Lower lobe of right lung (tissue), 2 donors: Measurements from ENCODE around the gene KCNB1. TPM values are rescaled to one million over a fixed set of nuclear protein-coding genes. Genes with fewer than 3 reads are reported as not detected.

ENCODE experiments used
- ATAC-seq, 2 donors: fragments of 200-7000 bp; cut with Tn5 transposase; one replicate each; pipeline ENCODE4 v1.9.1; 2020 to 2022; ENCODE audit warnings: mild to moderate bottlenecking in 2 of 2, moderate library complexity in 2 of 2
- DNase-seq: peaks from one replicate; pipeline ENCODE4 v3.0.0-alpha.2; 2020
- H3K27ac ChIP-seq: fragments of 200-600 bp; one replicate; pipeline ENCODE4 v1.8.0; 2022
- H3K27me3 ChIP-seq: fragments of 200-600 bp; one replicate; pipeline ENCODE4 v1.8.0; 2022; ENCODE audit warnings: low read depth
- H3K36me3 ChIP-seq: fragments of 200-600 bp; one replicate; pipeline ENCODE4 v1.8.0; 2022; ENCODE audit warnings: mild to moderate bottlenecking
- H3K4me1 ChIP-seq: fragments of 200-600 bp; one replicate; pipeline ENCODE4 v1.8.0; 2022
- H3K4me3 ChIP-seq: fragments of 200-600 bp; one replicate; pipeline ENCODE4 v1.8.0; 2022; ENCODE audit warnings: mild to moderate bottlenecking
- H3K9me3 ChIP-seq: fragments of 200-600 bp; one replicate; pipeline ENCODE4 v1.8.0; 2022
- intact Hi-C: fragments of 100-400 bp; cut with DNase I; formaldehyde crosslinking; loops from one replicate; pipeline ENCODE4 v1.11.0; 2022
- total RNA-seq: library from RNA; stranded (reverse); fragmentation: NEBNext Ultra II Directional; extraction: Animal tissue kit (Norgen Biotek cat#: 25700); gene quantifications from one replicate; pipeline ENCODE4 v1.2.1, GENCODE V29; 2021
- TF ChIP-seq, protein P1 (sequence below): fragments of 200-600 bp; IDR thresholded peaks from one replicate; pipeline ENCODE4 v1.8.0; 2022; ENCODE audit warnings: antibody characterized with exemption, mild to moderate bottlenecking
- donor health status: DM: no; HTN: yes; CAD: no; lungs with severe emphysema.

KCNB1 gene
- total RNA-seq, 1 donor from 2014 or later, result 0.53 TPM

DNA sequence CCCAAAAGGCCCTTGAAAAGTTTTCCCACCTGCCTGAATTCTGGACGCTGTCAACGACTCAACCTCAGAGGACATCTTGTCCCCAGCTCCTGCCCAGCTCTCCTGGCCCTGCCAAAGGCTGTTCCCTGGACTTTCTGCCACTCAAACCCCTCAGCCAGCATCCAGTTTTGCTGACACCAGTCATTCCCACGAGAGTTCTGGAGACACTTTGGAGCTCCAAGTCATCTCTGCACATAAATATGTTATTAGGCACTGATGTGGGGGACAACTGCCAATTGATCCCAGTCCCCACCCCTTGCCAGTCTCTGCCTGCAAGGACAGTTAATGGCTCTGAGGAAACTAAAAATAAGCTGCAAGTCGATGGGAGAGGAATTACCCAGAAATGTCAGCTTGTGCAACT, 38.9 kb upstream of the KCNB1 start:
- intact Hi-C loops, result no loop called here
- ATAC-seq, result no peak

DNA sequence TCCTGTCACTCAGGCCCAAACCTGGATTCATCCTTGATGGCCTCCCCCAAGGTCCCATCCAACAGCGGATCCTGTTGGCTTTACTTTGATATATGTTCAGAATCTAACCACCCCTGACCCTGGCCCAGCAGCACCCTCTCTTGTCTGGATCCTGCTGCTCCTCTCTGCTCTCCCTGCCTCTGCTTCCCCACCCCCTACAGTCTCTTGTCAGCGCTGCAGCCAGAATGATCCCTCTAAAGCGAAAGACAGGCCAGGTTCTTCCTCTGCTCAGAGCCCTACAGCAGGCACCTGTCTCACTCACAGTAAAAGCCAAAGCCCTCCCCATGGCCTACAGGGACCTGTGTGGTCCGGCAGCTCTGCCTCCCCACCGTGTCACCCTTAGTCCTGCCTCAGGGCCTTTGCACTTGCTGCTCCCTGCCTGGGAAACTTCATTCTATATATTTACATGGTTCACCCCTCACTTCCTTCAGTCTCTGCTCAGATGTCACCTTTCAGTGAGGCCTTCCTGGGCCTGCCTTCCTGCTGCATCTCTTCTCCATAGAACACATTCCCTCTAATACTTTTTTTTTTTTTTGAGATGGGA, 37.4 kb upstream of the KCNB1 start:
- Histone ChIP-seq H3K9me3 (no peaks in the 10 kb centered on the region), H3K36me3 (peaks cover 6% of the 10 kb centered on the region), H3K4me3 (no peak overlapping the region), H3K27ac (no peak overlapping the region), H3K4me1 (no peaks in the 10 kb centered on the region), H3K27me3 (no peaks in the 10 kb centered on the region)
- intact Hi-C loops, result no loop called here
- DNase-seq (no peak), ATAC-seq (no peak)
- TF ChIP-seq, protein P1, sequence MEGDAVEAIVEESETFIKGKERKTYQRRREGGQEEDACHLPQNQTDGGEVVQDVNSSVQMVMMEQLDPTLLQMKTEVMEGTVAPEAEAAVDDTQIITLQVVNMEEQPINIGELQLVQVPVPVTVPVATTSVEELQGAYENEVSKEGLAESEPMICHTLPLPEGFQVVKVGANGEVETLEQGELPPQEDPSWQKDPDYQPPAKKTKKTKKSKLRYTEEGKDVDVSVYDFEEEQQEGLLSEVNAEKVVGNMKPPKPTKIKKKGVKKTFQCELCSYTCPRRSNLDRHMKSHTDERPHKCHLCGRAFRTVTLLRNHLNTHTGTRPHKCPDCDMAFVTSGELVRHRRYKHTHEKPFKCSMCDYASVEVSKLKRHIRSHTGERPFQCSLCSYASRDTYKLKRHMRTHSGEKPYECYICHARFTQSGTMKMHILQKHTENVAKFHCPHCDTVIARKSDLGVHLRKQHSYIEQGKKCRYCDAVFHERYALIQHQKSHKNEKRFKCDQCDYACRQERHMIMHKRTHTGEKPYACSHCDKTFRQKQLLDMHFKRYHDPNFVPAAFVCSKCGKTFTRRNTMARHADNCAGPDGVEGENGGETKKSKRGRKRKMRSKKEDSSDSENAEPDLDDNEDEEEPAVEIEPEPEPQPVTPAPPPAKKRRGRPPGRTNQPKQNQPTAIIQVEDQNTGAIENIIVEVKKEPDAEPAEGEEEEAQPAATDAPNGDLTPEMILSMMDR, result no peak

More for the DNA sequence above, 38.9 kb upstream of the KCNB1 start:
- peaks cover 6% of the 10 kb centered on the region for H3K36me3 ChIP-seq
- no peaks in the 10 kb centered on the region for H3K4me1 ChIP-seq
- TF ChIP-seq, protein P1, result no peak
- no peak overlapping the region for H3K4me3 ChIP-seq
- DNase-seq, result no peak
- no peak overlapping the region for H3K27ac ChIP-seq
- H3K27me3 ChIP-seq, result no peaks in the 10 kb centered on the region
- no peaks in the 10 kb centered on the region for H3K9me3 ChIP-seq

DNA sequence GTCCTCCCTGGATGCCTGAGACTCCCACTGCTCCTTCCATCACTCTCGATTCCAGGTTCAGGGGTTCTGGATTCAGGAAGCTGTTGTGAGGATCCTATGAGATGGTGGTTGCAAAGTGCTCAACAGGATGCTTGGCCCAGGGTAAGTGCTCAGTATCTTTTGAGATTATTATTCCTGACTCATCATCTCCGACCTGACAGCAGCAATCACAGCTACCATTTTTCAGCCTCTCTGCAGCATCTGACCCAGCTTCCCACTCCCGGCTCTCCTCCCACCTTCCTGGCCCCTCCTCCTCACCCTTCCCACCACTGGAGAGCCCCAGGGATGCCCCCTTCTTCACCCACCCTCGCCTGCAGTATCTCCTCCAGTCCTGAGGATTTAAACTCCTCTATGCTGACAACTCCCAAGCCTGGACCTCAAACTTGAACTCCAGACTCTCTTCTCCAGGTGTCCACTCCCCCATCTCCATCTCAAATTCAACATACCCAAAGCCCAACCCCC, 36.8 kb upstream of the KCNB1 start:
- DNase-seq, result no peak

DNA sequence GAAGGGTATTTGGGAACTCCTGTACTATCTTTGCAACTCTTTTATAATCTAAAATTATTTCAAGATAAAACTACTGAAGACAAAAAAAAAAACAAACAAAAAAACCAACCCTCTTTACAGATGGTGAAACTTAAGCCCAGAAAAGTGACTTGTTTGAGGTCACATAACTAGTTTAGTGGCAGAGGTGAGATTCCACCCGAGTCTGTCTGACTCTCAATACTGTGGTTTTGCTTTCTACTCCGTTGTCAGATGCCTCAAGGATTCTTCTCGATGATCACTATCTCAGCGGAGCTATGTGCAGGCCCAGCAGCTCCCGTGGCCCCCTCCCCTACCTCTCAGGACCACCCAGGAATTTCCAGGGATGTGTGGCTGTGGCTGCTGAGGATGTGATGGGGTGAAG, 36.1 kb upstream of the KCNB1 start:
- no peaks in the 10 kb centered on the region for H3K4me1 ChIP-seq
- H3K27me3 ChIP-seq, result no peaks in the 10 kb centered on the region
- no peaks in the 10 kb centered on the region for H3K9me3 ChIP-seq
- intact Hi-C loops, result no loop called here
- TF ChIP-seq, protein P1, result no peak
- DNase-seq, result no peak
- H3K27ac ChIP-seq, result no peak overlapping the region
- H3K36me3 ChIP-seq, result peaks cover 6% of the 10 kb centered on the region
- ATAC-seq, result no peak
- H3K4me3 ChIP-seq, result no peak overlapping the region

More for the DNA sequence above, 36.8 kb upstream of the KCNB1 start:
- H3K27me3 ChIP-seq, result no peaks in the 10 kb centered on the region
- no peak overlapping the region for H3K4me3 ChIP-seq
- TF ChIP-seq, protein P1, result no peak
- H3K27ac ChIP-seq, result no peak overlapping the region
- intact Hi-C loops, result no loop called here
- peaks cover 6% of the 10 kb centered on the region for H3K36me3 ChIP-seq
- no peak for ATAC-seq
- H3K4me1 ChIP-seq, result no peaks in the 10 kb centered on the region
- no peaks in the 10 kb centered on the region for H3K9me3 ChIP-seq

DNA sequence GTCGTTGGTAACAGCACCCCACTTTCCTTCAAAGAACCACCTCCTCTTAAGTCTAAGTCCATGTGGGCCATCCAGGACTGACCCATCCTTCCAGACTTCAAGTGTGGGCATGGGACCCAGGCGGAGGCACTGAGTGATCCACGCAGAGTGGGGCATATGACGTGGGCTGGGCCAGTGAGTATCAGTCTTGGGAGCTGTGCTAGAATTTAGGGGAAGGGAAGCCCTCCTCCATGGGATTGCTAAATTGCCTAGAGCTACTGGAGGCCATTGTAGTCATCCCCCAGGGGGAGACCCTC, 35.3 kb upstream of the KCNB1 start:
- H3K36me3 ChIP-seq, result peaks cover under 1% of the 10 kb centered on the region
- H3K27ac ChIP-seq, result no peak overlapping the region
- H3K9me3 ChIP-seq, result no peaks in the 10 kb centered on the region
- no peaks in the 10 kb centered on the region for H3K4me1 ChIP-seq
- intact Hi-C loops, result no loop called here
- DNase-seq, result no peak
- TF ChIP-seq, protein P1, result no peak
- no peak for ATAC-seq
- no peaks in the 10 kb centered on the region for H3K27me3 ChIP-seq
- no peak overlapping the region for H3K4me3 ChIP-seq
